Neutrophil (primary cell): ENCODE results near the gene COL6A1.

Source experiments
- H3K27ac ChIP-seq: fragments of 200-600 bp; sonication (generic); 2 replicates; pipeline ENCODE4 v1.5.1; 2016; ENCODE audit warnings: mild to moderate bottlenecking, moderate library complexity
- H3K27me3 ChIP-seq: fragments of 200-600 bp; sonication (generic); 2 replicates; pipeline ENCODE4 v1.6.0; 2016; ENCODE audit warnings: mild to moderate bottlenecking
- H3K36me3 ChIP-seq: fragments of 200-600 bp; sonication (generic); 2 replicates; pipeline ENCODE4 v1.5.1; 2017
- H3K4me1 ChIP-seq, 2 experiments: fragments of 200-600 bp in 1 of 2; sonication (generic) in 1 of 2; 1 replicate in 1 of 2; 2 replicates in 1 of 2; pipeline versions ENCODE4 v1.5.1 to v1.6.1; 2013 to 2016; ENCODE audit warnings: low read depth in 1 of 2, low read length in 1 of 2, mild to moderate bottlenecking in 1 of 2, moderate library complexity in 1 of 2; ENCODE audit not compliant: control insufficient read depth in 1 of 2, insufficient read depth in 1 of 2
- H3K4me3 ChIP-seq, 2 experiments: fragments of 200-600 bp in 1 of 2; sonication (generic) in 1 of 2; 1 replicate in 1 of 2; 2 replicates in 1 of 2; pipeline ENCODE4 v1.5.1; 2013 to 2016; ENCODE audit warnings: low read depth in 1 of 2, low read length in 1 of 2, mild to moderate bottlenecking in 1 of 2, moderate library complexity in 1 of 2
- H3K9me3 ChIP-seq: fragments of 200-600 bp; sonication (generic); 2 replicates; pipeline ENCODE4 v1.5.1; 2016
- TF ChIP-seq, protein P1 (sequence below): fragments of 200-600 bp; sonication (generic); IDR thresholded peaks from 2 replicates; pipeline ENCODE4 v1.5.1; 2016; ENCODE audit warnings: antibody characterized with exemption

COL6A1 gene

DNA sequence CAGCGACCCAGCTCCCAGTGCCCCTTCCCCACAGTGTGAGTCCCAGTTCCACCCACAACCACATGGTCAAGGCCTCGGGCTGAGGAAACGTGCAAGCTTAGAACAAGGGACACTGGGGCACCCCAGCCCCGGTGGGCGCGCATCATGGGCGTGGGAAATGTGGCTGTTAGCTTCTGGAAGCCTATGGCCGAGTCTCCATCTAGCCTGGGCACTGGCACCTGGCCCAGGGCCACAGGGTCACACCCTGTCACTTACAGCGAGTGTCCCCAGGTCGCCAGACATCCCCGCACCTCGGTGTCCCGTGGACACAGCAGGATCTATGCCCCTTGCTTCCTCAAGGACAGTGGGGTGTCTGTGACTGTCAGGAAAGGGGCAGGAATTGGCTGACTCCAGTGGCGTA lies 37.0 kb upstream of the COL6A1 start:
- no peaks in the 10 kb centered on the region for H3K27me3 ChIP-seq
- no peaks in the 10 kb centered on the region for H3K9me3 ChIP-seq
- no peaks in the 10 kb centered on the region for H3K4me1 ChIP-seq
- H3K4me3 ChIP-seq, result no peak overlapping the region
- TF ChIP-seq, protein P1, sequence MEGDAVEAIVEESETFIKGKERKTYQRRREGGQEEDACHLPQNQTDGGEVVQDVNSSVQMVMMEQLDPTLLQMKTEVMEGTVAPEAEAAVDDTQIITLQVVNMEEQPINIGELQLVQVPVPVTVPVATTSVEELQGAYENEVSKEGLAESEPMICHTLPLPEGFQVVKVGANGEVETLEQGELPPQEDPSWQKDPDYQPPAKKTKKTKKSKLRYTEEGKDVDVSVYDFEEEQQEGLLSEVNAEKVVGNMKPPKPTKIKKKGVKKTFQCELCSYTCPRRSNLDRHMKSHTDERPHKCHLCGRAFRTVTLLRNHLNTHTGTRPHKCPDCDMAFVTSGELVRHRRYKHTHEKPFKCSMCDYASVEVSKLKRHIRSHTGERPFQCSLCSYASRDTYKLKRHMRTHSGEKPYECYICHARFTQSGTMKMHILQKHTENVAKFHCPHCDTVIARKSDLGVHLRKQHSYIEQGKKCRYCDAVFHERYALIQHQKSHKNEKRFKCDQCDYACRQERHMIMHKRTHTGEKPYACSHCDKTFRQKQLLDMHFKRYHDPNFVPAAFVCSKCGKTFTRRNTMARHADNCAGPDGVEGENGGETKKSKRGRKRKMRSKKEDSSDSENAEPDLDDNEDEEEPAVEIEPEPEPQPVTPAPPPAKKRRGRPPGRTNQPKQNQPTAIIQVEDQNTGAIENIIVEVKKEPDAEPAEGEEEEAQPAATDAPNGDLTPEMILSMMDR, result no peak
- no peaks in the 10 kb centered on the region for H3K36me3 ChIP-seq
- H3K27ac ChIP-seq, result no peak overlapping the region

DNA sequence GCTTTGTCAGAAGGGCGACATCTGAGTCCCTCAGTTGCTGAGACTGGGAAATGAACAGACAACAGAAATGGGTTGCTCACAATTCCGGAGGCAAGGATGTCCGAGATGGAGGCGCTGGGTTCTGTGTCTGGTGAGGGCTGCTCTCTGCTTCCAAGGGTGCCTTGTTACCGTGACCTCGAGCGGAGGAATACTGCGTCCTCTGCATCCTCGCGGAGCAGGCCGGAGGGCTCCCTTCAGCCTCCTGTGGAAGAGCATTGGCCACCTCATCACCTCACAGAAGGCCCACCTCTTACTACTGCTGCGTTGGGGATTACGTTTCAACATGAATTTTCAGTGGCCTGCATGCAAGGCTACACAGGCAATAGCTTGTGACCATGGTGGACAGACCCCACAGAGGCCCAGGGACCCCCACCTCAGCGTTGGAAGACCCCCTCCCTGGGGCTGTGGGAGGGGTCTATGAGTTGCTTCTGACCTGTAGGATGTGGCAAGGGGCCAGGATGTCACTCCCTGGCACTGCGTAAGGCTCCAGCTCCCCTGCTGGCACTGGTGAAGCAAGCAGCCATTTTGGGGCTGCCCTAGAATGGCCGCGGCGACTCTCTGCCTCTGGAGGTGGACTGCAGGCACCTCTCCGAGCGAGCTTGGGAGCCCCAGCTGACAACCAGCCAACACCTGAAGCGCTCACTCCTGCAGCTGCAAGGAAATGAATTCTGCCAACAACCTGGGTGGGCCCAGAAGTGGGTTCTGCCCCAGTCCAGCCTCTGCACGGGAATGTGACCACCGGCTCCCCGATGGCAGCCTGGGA lies 36.3 kb upstream of the COL6A1 start:
- H3K9me3 ChIP-seq, result no peaks in the 10 kb centered on the region
- no peaks in the 10 kb centered on the region for H3K4me1 ChIP-seq
- H3K4me3 ChIP-seq, result no peak overlapping the region
- TF ChIP-seq, protein P1, result no peak
- no peaks in the 10 kb centered on the region for H3K36me3 ChIP-seq
- H3K27me3 ChIP-seq, result peaks cover under 1% of the 10 kb centered on the region
- no peak overlapping the region for H3K27ac ChIP-seq

DNA sequence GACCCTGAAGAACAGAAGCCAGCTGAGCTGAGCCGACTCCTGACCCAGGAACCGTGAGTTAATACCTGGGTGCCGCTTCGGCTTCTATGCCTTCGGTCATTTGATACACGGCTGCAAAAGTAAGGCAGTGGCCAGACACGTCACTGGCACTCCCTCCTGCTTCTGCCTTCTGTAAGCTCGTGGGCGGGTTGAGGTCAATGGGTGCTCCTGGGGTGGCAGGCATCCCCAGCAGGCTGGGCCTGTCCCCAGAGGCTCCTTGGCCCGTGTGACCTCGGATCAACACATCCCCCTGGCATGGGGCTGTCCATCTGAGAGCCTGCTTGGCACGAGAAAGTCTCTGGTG lies 35.7 kb upstream of the COL6A1 start:
- no peak overlapping the region for H3K4me3 ChIP-seq
- H3K36me3 ChIP-seq, result no peaks in the 10 kb centered on the region
- no peaks in the 10 kb centered on the region for H3K4me1 ChIP-seq
- no peaks in the 10 kb centered on the region for H3K9me3 ChIP-seq
- H3K27me3 ChIP-seq, result peaks cover 6% of the 10 kb centered on the region
- H3K27ac ChIP-seq, result no peak overlapping the region
- TF ChIP-seq, protein P1, result no peak

GRCh38 chr21:45947296-45947695 lies 34.3 kb upstream of the COL6A1 start:
- Histone ChIP-seq H3K4me1 (no peaks in the 10 kb centered on the region), H3K36me3 (no peaks in the 10 kb centered on the region), H3K9me3 (no peaks in the 10 kb centered on the region), H3K27ac (no peak overlapping the region), H3K4me3 (no peak overlapping the region), H3K27me3 (peaks cover 15% of the 10 kb centered on the region)
- TF ChIP-seq, protein P1, result no peak

DNA sequence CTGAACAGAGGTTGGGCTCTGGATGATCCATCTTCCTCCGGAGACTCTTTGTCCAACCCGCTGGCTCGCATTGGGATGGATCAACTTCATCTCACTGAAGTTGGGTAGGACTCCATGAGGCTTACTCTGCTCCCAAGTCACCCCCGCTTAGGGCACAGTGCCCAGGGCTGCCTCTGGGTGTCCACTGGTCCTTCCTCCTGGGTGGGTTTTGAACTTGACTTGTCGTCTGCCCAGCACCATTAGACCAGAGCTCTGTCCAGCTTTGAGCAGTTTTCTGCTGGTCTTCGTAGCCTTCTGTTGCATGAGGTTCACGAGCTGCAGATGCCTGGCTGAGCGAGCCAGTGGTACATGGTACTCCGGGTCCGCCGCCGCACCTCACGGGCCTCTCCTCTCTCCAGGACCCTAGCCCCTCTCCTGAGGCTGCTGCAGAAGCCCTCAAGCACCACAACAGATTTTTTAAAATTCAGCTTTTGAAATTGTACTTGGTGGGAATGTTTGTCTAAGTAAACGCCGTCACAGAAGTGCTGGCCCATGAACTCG lies 33.8 kb upstream of the COL6A1 start:
- Histone ChIP-seq H3K9me3 (no peaks in the 10 kb centered on the region), H3K27me3 (peaks cover 15% of the 10 kb centered on the region), H3K27ac (no peak overlapping the region), H3K4me3 (no peak overlapping the region), H3K4me1 (no peaks in the 10 kb centered on the region), H3K36me3 (no peaks in the 10 kb centered on the region)
- TF ChIP-seq, protein P1, result no peak
